Activated naive CD4-positive, alpha-beta T cell treated with anti-CD3 and anti-CD28 coated beads, Interleukin-2, amount 10 ng/mL, durations not matched to agents 7 days and 5 days (primary cell): ENCODE results near the gene DOLPP1.

ENCODE experiments used
- CTCF ChIA-PET: fragments of 350-600 bp; sonication (Branson Sonifier 250); formaldehyde crosslinking; loops from one replicate; lab custom pipeline; 2021; ENCODE audit warnings: antibody characterized with exemption; lab: Charles Lee
- DNase-seq: peaks from one replicate; pipeline ENCODE4 v3.0.0-alpha.2; 2020
- H3K27ac Mint-ChIP-seq: one replicate; pipeline ENCODE4 v1.8.0; 2021; ENCODE audit warnings: mild to moderate bottlenecking, moderate library complexity, mixed read lengths
- H3K27me3 Mint-ChIP-seq: one replicate; pipeline ENCODE4 v1.8.0; 2021; ENCODE audit warnings: mild to moderate bottlenecking, mixed read lengths
- H3K36me3 Mint-ChIP-seq: one replicate; pipeline ENCODE4 v1.8.0; 2021; ENCODE audit warnings: mixed read lengths
- H3K4me1 Mint-ChIP-seq: one replicate; pipeline ENCODE4 v1.8.0; 2021; ENCODE audit warnings: mixed read lengths
- H3K4me3 Mint-ChIP-seq: one replicate; pipeline ENCODE4 v1.8.0; 2021; ENCODE audit warnings: mild to moderate bottlenecking, moderate library complexity, mixed read lengths
- H3K9me3 Mint-ChIP-seq: one replicate; pipeline ENCODE4 v1.8.0; 2021; ENCODE audit warnings: mixed read lengths

The DOLPP1 gene

GRCh38 chr9:129094387-129095169 is 13.7 kb downstream of the DOLPP1 start:
- Mint-ChIP-seq H3K4me1 (no peaks in the 10 kb centered on the region), H3K4me3 (no peak overlapping the region), H3K9me3 (no peaks in the 10 kb centered on the region), H3K27ac (no peak overlapping the region), H3K36me3 (peaks cover 4% of the 10 kb centered on the region), H3K27me3 (no peaks in the 10 kb centered on the region)
- no peak for DNase-seq
- CTCF ChIA-PET, result interaction anchor here (0.8 to 0.9 kb wide), 2 partner anchors 12 to 690 kb away, joined by 3 read pairs; no protein-coding TSS in a partner anchor

DNA sequence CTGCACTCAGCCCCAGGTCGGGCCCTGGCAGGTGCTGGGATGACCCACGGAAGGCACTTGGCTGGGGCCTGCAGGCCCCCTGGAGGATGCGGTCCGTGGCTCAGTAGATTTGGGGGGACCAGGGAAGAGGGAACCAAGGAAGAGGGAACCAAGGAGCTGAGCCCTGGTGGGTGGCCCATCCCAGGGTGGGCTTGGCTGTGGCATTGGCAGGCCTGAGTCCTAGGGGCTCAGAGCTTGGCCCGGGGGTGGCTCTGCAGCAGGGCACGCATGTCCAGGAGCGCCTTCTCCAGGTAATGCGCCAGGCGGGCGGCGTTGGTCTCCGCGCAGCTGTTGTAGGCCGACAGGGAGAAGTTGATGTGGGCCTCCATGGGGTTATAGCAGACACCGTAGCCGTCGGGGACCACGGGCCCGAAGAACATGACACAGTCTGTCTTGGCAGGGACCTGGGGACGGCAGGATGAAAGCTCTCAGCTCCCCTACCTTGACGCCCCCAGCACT is 14.3 kb downstream of the DOLPP1 start:
- no peak for DNase-seq
- no peaks in the 10 kb centered on the region for H3K4me1 Mint-ChIP-seq
- H3K27ac Mint-ChIP-seq, result no peak overlapping the region
- no peaks in the 10 kb centered on the region for H3K9me3 Mint-ChIP-seq
- H3K27me3 Mint-ChIP-seq, result no peaks in the 10 kb centered on the region
- no peak overlapping the region for H3K4me3 Mint-ChIP-seq
- no peaks in the 10 kb centered on the region for H3K36me3 Mint-ChIP-seq
- CTCF ChIA-PET, result interaction anchor here (0.8 to 0.9 kb wide), 2 partner anchors 11 to 689 kb away, joined by 3 read pairs; no protein-coding TSS in a partner anchor

DNA sequence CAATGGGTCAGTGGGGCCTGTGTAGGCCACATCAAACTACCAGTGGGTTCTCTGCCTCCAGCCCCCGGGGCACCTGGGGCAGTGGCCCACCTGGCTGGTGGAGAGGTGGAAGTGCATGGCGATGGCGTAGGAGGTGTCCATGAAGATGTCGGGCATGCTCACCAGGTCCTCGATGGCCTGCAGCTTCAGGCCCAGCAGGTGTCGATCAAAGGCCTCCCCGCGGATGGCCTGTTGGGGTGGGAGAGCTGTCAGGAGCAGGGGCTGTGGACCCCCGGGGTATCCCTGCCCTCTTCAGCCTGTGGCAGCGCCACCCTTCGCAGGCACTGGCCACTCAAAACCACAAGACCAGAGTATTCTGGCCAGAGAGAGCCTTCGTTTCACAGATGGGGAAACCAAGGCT is 15.0 kb downstream of the DOLPP1 start:
- no peak overlapping the region for H3K4me3 Mint-ChIP-seq
- no peaks in the 10 kb centered on the region for H3K4me1 Mint-ChIP-seq
- no peaks in the 10 kb centered on the region for H3K27me3 Mint-ChIP-seq
- no peaks in the 10 kb centered on the region for H3K9me3 Mint-ChIP-seq
- H3K27ac Mint-ChIP-seq, result no peak overlapping the region
- CTCF ChIA-PET, result no interaction called here
- no peaks in the 10 kb centered on the region for H3K36me3 Mint-ChIP-seq
- no peak for DNase-seq

DNA sequence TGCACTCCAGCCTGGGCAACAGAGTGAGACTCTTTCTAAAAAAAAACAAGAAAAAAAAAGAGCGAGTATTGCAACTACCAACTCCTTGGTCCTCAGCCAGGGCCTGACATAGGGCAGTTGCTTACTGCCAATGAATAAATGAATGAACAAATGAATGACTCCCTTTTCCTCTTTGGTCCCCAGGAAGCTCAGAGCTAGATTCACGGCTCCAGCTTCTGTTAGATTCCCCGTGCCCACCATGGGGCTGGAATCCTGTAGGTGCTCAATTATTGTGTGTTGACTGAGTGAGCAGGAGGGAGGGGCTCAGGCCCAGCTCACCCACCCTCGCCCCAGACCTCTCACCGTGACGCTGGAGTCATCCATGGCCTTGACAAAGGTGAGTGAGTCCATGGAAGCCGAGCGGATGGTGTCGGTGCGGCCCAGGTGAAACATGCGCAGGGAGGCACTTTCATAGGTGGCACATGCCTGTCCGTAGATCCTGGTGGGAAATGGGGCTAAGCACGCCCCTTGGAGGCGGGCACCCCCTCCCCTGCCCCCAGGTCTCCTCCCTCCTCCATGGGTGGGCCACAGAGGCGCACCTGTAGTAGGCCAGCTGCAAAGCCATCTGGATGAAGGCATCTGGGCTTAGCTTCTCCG is 16.9 kb downstream of the DOLPP1 start:
- no peaks in the 10 kb centered on the region for H3K27me3 Mint-ChIP-seq
- no peaks in the 10 kb centered on the region for H3K36me3 Mint-ChIP-seq
- no peaks in the 10 kb centered on the region for H3K9me3 Mint-ChIP-seq
- CTCF ChIA-PET, result interaction anchor here (0.6 kb wide), 1 partner anchor 524 kb away, joined by 4 read pairs; no protein-coding TSS in a partner anchor
- no peaks in the 10 kb centered on the region for H3K4me1 Mint-ChIP-seq
- DNase-seq, result no peak
- H3K4me3 Mint-ChIP-seq, result no peak overlapping the region
- H3K27ac Mint-ChIP-seq, result no peak overlapping the region

GRCh38 chr9:129098328-129098727 is 17.4 kb downstream of the DOLPP1 start:
- Mint-ChIP-seq H3K27ac (no peak overlapping the region), H3K4me3 (no peak overlapping the region)
- CTCF ChIA-PET, result no interaction called here

DNA sequence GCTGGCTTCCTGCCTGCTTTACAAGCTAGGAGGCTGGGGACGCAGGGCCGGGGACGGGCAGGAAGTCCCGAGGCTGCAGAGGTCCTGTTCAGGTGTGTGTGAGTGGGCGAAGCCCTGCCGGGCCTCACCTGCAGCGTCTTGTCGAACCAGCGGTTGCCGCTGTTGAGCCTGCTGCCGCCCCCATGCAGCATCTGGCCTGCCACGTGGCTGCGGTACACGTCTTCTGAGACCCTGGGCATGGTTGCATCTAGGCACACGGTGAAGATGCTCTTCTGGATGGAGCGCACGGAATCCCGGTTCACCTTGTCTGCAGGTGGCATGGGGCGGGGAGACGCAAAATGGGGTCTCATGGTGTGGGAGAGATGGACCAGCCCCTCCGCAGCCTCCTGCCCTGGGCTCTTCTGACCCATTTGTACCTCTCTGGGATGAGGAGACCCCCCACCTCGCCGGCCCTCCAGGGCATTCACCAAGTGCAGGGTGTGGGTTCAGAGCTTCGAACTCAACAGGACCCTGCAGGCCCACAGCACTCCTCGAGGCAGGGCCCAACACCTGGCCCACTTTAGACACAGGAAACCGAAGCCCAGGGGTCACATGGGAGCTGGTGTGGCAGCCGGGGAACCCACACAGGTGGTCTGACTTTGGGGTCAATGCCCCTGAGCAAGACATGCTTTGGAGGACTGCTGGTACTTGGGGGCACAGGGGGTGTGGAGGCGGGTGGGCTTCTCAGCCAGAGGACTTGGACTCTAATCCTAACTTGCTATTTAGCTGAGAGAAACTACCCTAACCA is 19.7 kb downstream of the DOLPP1 start:
- Mint-ChIP-seq H3K27ac (no peak overlapping the region), H3K4me1 (no peaks in the 10 kb centered on the region), H3K4me3 (no peak overlapping the region), H3K36me3 (no peaks in the 10 kb centered on the region), H3K9me3 (no peaks in the 10 kb centered on the region), H3K27me3 (no peaks in the 10 kb centered on the region)
- CTCF ChIA-PET, result no interaction called here
- no peak for DNase-seq

More at GRCh38 chr9:129098328-129098727, 17.4 kb downstream of the DOLPP1 start:
- no peak for DNase-seq
- no peaks in the 10 kb centered on the region for H3K4me1 Mint-ChIP-seq
- no peaks in the 10 kb centered on the region for H3K36me3 Mint-ChIP-seq
- no peaks in the 10 kb centered on the region for H3K9me3 Mint-ChIP-seq
- no peaks in the 10 kb centered on the region for H3K27me3 Mint-ChIP-seq

- CTCF ChIA-PET, result no interaction called here
- H3K27me3 Mint-ChIP-seq, result no peaks in the 10 kb centered on the region
- no peaks in the 10 kb centered on the region for H3K9me3 Mint-ChIP-seq
- H3K4me3 Mint-ChIP-seq, result no peak overlapping the region
- H3K4me1 Mint-ChIP-seq, result no peaks in the 10 kb centered on the region
- H3K36me3 Mint-ChIP-seq, result no peaks in the 10 kb centered on the region
- H3K27ac Mint-ChIP-seq, result no peak overlapping the region
- DNase-seq, result no peak
These were observed 20.4 kb downstream of the DOLPP1 start for GRCh38 chr9:129101279-129101678.

DNA sequence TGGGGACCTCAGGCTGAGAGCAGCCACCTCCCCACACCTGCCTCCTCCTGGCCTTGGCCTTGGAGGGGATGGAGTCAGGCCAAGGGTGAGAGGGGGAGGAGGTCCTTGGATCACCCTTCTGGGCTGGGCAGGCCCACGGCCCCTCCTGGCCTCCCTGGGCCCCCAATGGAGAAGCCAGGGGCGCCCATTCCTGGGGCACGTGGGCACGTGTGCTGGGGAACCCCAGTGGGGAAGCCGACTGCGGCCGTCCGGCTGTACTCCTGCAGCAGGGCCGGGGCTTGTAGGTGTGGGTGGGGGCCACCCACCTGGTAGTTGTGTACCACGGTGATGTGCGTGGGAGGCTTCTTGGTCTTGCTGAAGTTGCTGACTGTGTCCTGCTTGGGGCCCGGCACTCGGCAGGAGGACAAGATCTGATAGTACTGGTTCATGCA is 21.2 kb downstream of the DOLPP1 start:
- no peak for DNase-seq
- H3K27ac Mint-ChIP-seq, result no peak overlapping the region
- CTCF ChIA-PET, result interaction anchor here (1.0 kb wide), 1 partner anchor 21 kb away, joined by 5 read pairs; the partner anchor contains the start of gene DOLPP1
- H3K4me1 Mint-ChIP-seq, result no peaks in the 10 kb centered on the region
- H3K4me3 Mint-ChIP-seq, result no peak overlapping the region
- no peaks in the 10 kb centered on the region for H3K9me3 Mint-ChIP-seq
- peaks cover 4% of the 10 kb centered on the region for H3K27me3 Mint-ChIP-seq
- H3K36me3 Mint-ChIP-seq, result peaks cover 1% of the 10 kb centered on the region

DNA sequence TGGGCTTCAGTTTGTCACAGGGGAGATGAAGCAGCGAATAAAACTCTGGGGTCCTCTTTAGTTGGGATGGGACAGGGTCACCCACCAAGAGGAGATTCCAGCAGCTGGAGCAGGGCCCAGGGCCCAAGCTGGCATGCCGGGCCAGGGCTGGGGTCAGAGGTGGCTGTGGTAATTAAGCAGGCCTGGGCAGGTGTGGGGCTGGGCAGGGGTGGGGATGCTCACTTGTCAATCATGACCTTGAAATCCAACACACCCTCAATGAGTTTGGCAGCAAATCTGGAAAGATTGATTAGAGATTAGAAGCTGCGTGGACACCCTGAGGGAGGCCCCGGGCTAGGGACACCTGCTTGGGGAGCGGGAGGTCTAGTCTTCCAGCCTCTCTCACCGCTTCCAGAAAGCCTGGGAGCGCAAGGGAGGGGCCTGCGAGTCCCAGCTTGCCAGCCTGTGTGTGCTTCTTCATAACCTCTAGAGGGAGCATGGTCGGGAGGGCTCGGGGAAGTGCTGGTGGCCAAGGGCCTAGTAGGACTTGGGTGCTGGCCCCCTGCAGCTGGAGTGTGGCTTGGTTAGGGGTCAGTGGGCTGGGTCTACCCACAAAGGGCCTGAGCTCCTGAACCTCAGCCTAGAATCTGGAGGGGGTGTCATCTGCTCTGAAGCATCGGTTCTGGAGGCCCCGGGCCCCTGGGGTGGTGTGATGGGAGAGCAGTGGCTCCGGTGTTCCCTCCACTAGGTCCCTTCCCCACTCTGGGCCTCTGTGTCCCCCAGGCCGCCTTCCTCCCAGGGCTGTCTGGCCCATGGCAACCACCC is 22.1 kb downstream of the DOLPP1 start:
- H3K27ac Mint-ChIP-seq, result no peak overlapping the region
- no peaks in the 10 kb centered on the region for H3K9me3 Mint-ChIP-seq
- no peaks in the 10 kb centered on the region for H3K4me1 Mint-ChIP-seq
- peaks cover 4% of the 10 kb centered on the region for H3K27me3 Mint-ChIP-seq
- peak; percentile 38 for DNase-seq
- CTCF ChIA-PET, result interaction anchor here (1.0 kb wide), 1 partner anchor 22 kb away, joined by 5 read pairs; the partner anchor contains the start of gene DOLPP1
- no peak overlapping the region for H3K4me3 Mint-ChIP-seq
- H3K36me3 Mint-ChIP-seq, result peaks cover 1% of the 10 kb centered on the region

- no peak overlapping the region for H3K4me3 Mint-ChIP-seq
- DNase-seq, result no peak
- H3K27ac Mint-ChIP-seq, result no peak overlapping the region
- CTCF ChIA-PET, result no interaction called here
- H3K4me1 Mint-ChIP-seq, result peaks cover under 1% of the 10 kb centered on the region
- no peaks in the 10 kb centered on the region for H3K9me3 Mint-ChIP-seq
- peaks cover 1% of the 10 kb centered on the region for H3K36me3 Mint-ChIP-seq
- peaks cover 8% of the 10 kb centered on the region for H3K27me3 Mint-ChIP-seq
These were observed 22.7 kb downstream of the DOLPP1 start for GRCh38 chr9:129103595-129103965.

DNA sequence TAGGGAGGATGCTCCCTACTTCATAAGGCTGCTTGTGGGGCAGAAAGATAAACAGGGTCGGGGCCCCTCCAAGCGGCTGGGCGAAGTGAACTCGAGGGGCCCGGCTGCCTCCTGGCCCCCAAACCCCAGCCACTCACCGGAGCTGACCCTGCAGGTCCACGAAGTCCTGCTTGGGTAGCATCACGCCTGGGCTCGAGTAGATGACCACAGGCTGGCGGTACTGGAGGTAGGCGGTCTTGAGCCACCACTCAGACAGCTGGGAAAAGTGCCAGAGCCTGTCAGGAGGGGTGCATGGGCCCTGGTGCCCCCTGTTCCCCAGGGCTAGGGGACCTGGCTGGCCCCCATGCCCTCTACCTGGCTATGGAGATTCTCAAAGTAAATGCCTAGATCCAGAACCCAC is 23.1 kb downstream of the DOLPP1 start:
- CTCF ChIA-PET, result no interaction called here
- H3K4me1 Mint-ChIP-seq, result peaks cover 2% of the 10 kb centered on the region
- no peak overlapping the region for H3K4me3 Mint-ChIP-seq
- no peaks in the 10 kb centered on the region for H3K9me3 Mint-ChIP-seq
- no peak for DNase-seq
- peaks cover 12% of the 10 kb centered on the region for H3K27me3 Mint-ChIP-seq
- no peak overlapping the region for H3K27ac Mint-ChIP-seq
- peaks cover 1% of the 10 kb centered on the region for H3K36me3 Mint-ChIP-seq

GRCh38 chr9:129105857-129106694 is 25.2 kb downstream of the DOLPP1 start:
- Mint-ChIP-seq H3K4me3 (no peak overlapping the region), H3K27me3 (peaks cover 18% of the 10 kb centered on the region), H3K36me3 (peaks cover 1% of the 10 kb centered on the region), H3K4me1 (peaks cover 7% of the 10 kb centered on the region), H3K27ac (no peak overlapping the region), H3K9me3 (no peaks in the 10 kb centered on the region)
- no peak for DNase-seq
- CTCF ChIA-PET, result interaction anchor here (1.0 kb wide), 1 partner anchor 12 kb away, joined by 3 read pairs; no protein-coding TSS in a partner anchor

GRCh38 chr9:129107651-129108050 is 26.7 kb downstream of the DOLPP1 start:
- Mint-ChIP-seq H3K27ac (no peak overlapping the region), H3K4me1 (peaks cover 14% of the 10 kb centered on the region), H3K36me3 (peaks cover 1% of the 10 kb centered on the region), H3K9me3 (no peaks in the 10 kb centered on the region), H3K4me3 (no peak overlapping the region), H3K27me3 (peaks cover 18% of the 10 kb centered on the region)
- CTCF ChIA-PET, result no interaction called here
- DNase-seq, result no peak
